GM21576 (cell line): ENCODE measurements around the gene USP24.
"Not testable (repeated sequence)": the region's sequence is repeated elsewhere in the genome, so short reads cannot be mapped to it uniquely, and the experiment has no call there.

Experiments used
- ATAC-seq: cut with Tn5 transposase; IDR thresholded peaks from one replicate; pipeline ENCODE4 v1.9.1; 2021; ENCODE audit warnings: mild to moderate bottlenecking, moderate library complexity; ENCODE audit not compliant: unreplicated experiment

The USP24 gene

DNA sequence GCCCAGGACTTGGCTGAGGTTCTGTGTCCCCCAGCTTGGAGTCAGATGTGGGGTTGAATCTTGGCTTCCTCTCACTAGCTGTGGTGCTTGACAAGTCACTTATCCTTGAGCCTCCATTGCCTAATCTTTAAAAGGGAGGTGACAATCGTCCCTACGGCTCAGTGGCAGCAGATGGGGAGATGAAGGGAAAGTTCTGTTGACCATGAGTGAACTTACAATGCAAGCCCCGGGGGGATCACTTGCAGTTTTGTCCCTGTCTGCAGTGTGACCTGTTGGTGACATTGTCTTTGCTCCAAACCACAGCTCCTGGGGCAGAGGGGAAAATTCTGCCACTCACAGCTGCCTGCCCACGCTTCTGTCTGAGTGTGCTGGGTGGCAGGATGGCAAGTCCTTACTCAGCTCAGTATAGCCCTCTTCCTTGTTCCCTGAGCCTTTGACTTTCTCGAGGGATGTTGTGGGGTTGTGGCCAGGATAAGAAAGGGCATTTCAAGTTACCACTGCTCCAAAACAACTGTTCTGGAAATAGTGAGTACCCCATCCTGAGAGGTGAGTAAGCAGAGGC is 174.2 kb downstream of the USP24 start:
- ATAC-seq: no peak

GRCh38 chr1:55040083-55040932 is 174.9 kb downstream of the USP24 start:
- ATAC-seq: no peak

GRCh38 chr1:55039342-55040082 is 175.7 kb downstream of the USP24 start, which contains the start of gene PCSK9:
PCSK9 (plus strand) TSS chr1:55039548; CDS start chr1:55039838, 290 bp downstream.
- no peak for ATAC-seq

GRCh38 chr1:55038974-55039341 is 176.2 kb downstream of the USP24 start:
- no peak for ATAC-seq

- ATAC-seq: no peak
These were observed 176.7 kb downstream of the USP24 start for GRCh38 chr1:55038552-55038838.

DNA sequence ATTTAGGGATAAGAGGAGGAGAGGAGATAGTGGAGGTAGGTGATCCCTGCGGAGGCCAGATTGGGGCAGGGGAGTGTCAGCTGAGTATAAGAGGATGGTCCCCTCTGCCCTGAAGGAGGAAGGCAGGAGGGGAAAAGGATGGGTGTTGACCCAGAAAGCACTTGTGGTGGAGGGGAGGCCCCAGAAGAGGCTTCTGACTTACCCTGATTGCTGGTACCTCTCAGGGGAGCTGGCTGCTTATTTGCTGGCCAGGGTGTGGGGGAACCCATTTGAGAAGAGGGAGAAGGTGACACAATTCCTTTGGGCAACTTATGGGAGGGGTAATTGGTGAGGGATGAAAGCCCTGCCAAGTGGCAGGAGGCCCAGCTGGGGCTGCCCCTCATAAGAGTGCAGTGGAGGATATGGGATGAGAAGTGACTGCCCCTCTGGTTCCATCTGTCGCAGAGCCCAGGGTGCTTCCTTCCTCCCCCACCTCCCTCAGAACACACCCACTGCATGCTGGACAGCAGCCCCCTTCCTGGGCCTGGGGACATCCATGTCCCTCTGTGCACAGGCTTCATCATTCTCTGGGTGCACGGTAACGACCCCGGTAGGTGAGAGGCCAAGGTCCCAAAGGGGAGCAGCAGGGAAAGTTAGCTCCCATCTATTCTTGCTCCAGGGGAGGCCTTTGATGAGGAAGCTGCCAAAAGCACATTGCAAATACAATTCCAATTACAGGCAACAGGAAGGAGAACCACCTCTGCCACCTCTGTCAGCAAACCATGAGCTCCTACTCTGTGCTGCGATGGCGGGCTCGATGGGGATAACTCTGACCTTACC is 177.2 kb downstream of the USP24 start:
- no peak for ATAC-seq

DNA sequence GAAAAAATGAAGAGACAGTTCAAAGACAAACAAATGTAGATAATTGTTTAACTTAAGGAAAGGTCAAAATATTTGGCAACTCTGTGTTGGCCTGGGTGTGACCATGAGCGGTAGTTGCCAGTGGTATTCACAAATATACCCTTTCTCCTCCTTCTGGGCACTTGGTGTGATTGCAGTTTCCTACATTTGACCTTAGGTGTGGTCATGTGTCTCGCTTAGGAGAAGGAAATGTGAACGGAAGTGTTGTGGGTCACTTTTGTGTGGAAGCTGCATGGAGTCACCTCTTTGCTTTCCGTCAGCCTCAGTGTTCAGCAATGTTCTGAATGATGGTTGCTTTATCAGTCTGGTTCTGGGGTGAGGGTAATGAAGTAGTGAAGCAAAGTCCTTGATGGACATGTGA is 179.3 kb downstream of the USP24 start:
- ATAC-seq: no peak

DNA sequence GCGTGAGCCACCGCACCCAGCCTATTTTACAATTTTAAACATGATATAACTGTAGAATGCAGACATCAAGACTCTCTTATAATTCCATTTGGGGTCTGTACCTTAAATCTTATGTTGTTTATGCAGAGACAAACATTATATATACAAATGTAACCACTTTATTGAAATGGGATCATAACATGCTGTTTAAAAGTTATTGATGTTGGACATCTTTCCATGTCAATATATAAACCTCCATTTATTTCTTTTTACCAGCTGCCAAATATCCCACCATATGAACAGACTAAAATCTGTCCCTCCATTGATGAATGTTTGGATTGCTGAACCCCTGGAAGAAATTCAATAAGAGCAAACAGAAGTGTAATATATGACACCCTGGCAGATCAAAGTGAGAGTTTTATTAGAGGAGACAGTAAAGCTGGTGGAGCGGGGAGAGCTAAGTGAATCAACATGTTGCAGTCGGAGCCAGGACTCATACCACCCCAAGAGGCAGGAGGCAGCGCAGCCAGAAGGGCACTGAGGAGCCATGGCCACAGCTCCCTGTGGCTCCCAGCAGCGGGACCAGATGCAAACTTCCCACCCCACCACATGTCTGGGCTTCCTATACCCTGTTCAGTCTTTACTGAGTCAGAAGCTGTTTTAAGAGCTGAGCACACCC is 180.6 kb downstream of the USP24 start:
- ATAC-seq: no peak

GRCh38 chr1:55033265-55033614 is 181.9 kb downstream of the USP24 start:
- ATAC-seq: no peak

DNA sequence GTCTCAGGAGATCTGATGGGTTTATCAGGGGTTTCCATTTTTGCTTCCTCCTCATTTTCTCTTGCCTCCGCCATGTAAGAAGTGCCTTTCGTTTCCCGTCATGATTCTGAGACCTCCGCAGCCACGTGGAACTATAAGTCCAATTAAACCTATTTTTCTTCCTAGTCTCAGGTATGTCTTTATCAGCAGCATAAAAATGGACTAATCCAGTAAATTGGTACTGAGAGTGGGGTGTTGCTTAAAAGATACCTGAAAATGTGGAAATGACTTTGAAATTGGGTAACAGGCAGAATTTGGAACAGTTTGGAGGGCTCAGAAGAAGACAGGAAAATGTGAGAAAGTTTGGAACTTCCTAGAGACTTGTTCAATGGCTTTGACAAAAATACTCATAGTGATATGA is 184.1 kb downstream of the USP24 start:
- ATAC-seq: not testable (repeated sequence)

GRCh38 chr1:55026682-55027081 is 188.5 kb downstream of the USP24 start:
- ATAC-seq: not testable (repeated sequence)

GRCh38 chr1:55024163-55024562 is 191.0 kb downstream of the USP24 start:
- not testable (repeated sequence) for ATAC-seq

DNA sequence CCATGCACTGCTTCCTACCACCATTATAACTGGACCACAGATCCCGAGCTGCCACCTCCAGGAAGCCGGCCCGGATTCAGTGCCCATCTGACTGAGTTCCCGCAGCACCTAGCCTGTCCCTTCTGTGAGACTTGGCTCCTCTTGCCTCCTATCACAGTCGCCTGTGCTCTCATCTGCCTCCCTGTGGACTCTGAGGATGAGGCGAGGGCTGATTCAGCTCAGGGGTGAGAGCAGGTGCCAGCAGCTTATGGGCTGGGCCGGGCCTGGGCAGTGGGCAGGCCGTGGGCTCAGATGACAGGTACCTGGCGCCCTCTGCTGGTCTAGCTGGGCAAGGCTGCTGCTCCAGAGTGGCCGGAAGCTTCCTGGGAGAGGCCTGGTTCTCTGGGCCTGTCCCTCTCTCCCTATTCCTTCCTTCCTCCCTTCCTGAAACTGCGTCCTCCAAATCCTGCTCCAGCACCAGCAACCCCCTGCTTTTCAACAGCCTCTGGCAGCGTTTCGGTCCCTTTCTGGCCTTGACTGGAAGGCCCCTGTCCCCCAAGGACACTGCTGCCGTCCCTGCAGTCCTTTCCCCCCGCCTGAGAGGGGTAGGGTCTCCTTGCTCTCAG is 193.1 kb downstream of the USP24 start:
- no peak for ATAC-seq

DNA sequence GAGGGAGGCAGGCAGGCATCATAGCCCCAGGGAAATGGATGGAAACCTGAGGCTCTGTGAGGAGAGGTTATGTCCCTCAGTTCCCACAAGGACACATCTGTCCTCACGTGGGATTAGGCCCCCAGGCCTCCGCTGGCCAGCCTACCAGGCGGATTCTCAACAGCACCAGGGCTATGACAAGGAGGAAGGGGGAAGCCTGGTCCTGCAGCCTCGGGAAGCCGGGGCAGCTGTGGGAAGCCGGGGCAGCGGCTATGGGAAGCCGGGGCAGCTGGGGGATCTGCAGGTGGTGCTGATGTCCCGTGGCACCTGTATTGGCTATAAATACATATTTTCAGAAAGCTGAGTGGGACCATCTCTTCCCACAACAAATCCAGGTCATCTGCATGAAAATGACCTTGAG is 196.8 kb downstream of the USP24 start:
- no peak for ATAC-seq
